ENCODE results near the gene GAPDHS.

GAPDHS gene

GRCh38 chr19:35533201-35533821, at the start of gene GAPDHS:
Gene GAPDHS, plus strand, starts transcription at chr19:35533456. Its CDS starts 72 bp downstream, at chr19:35533528.
- in situ Hi-C loops (cut with MboI; ENCODE audit: low pct_unique_long_range_greater_than_20kb, low sequenced_read_pairs, unreplicated experiment) = no loop called here
- no peak for DNase-seq (ENCODE audit: low spot score)
- no peak for TF ChIP-seq CTCF (IDR thresholded peaks at IDR 0.05; ENCODE audit: extremely low read depth, insufficient read depth, missing control alignments)

- TF ChIP-seq CTCF (IDR thresholded peaks at IDR 0.05; ENCODE audit: extremely low read depth, insufficient read depth, missing control alignments) = no peak
- in situ Hi-C loops (cut with MboI; ENCODE audit: low pct_unique_long_range_greater_than_20kb, low sequenced_read_pairs, unreplicated experiment) = no loop called here
- peak; percentile 84 for DNase-seq (ENCODE audit: low spot score)
Observed at GRCh38 chr19:35484252-35485036, 48.8 kb upstream of the GAPDHS start.

GRCh38 chr19:35486268-35486708, 47.0 kb upstream of the GAPDHS start:
- TF ChIP-seq CTCF (IDR thresholded peaks at IDR 0.05; ENCODE audit: extremely low read depth, insufficient read depth, missing control alignments) = no peak
- in situ Hi-C loops (cut with MboI; ENCODE audit: low pct_unique_long_range_greater_than_20kb, low sequenced_read_pairs, unreplicated experiment) = no loop called here
- no peak for DNase-seq (ENCODE audit: low spot score)

- no peak for DNase-seq (ENCODE audit: low spot score)
- in situ Hi-C loops (cut with MboI; ENCODE audit: low pct_unique_long_range_greater_than_20kb, low sequenced_read_pairs, unreplicated experiment) = no loop called here
Observed at GRCh38 chr19:35487656-35488182, 45.5 kb upstream of the GAPDHS start.

GRCh38 chr19:35488677-35489076, 44.6 kb upstream of the GAPDHS start:
- no peak for TF ChIP-seq CTCF (IDR thresholded peaks at IDR 0.05; ENCODE audit: extremely low read depth, insufficient read depth, missing control alignments)
- no peak for DNase-seq (ENCODE audit: low spot score)
- in situ Hi-C loops (cut with MboI; ENCODE audit: low pct_unique_long_range_greater_than_20kb, low sequenced_read_pairs, unreplicated experiment) = no loop called here

More at GRCh38 chr19:35487656-35488182, 45.5 kb upstream of the GAPDHS start:
- no peak for TF ChIP-seq CTCF (IDR thresholded peaks at IDR 0.05; ENCODE audit: extremely low read depth, insufficient read depth, missing control alignments)

- no peak for DNase-seq (ENCODE audit: low spot score)
- TF ChIP-seq CTCF (IDR thresholded peaks at IDR 0.05; ENCODE audit: extremely low read depth, insufficient read depth, missing control alignments) = no peak
- in situ Hi-C loops (cut with MboI; ENCODE audit: low pct_unique_long_range_greater_than_20kb, low sequenced_read_pairs, unreplicated experiment) = no loop called here
Observed at GRCh38 chr19:35490364-35490763, 42.9 kb upstream of the GAPDHS start, which contains the start of gene KRTDAP. Gene KRTDAP, minus strand, starts transcription at chr19:35490464. Its CDS starts 22 bp downstream, at chr19:35490442.
